HL-60 (cell line): ENCODE data around the gene SAP30.

ENCODE experiments used
- POLR2AphosphoS5 ChIP-seq: IDR thresholded peaks from 2 replicates; pipeline ENCODE4 v1.6.1; 2012; ENCODE audit warnings: low read depth
- REST ChIP-seq: IDR thresholded peaks from 2 replicates; pipeline ENCODE4 v1.6.1; 2012; ENCODE audit warnings: low read depth; ENCODE audit not compliant: insufficient replicate concordance
- SPI1 ChIP-seq: IDR thresholded peaks from 2 replicates; pipeline ENCODE4 v1.6.1; 2012; ENCODE audit warnings: low read depth, mild to moderate bottlenecking, borderline replicate concordance
- TF ChIP-seq, protein P1 (sequence below): IDR thresholded peaks from one replicate; pipeline ENCODE4 v1.5.1; 2011; ENCODE audit warnings: low read length, control low read depth, inconsistent platforms; ENCODE audit not compliant: insufficient read depth

GRCh38 chr4:173332963-173333657, 37.6 kb upstream of the SAP30 start:
- TF ChIP-seq POLR2AphosphoS5 (no peak; the same call in 1 of the 2 replicates), REST (no peak), SPI1 (no peak; the same call in 1 of the 2 replicates)
- TF ChIP-seq, protein P1, sequence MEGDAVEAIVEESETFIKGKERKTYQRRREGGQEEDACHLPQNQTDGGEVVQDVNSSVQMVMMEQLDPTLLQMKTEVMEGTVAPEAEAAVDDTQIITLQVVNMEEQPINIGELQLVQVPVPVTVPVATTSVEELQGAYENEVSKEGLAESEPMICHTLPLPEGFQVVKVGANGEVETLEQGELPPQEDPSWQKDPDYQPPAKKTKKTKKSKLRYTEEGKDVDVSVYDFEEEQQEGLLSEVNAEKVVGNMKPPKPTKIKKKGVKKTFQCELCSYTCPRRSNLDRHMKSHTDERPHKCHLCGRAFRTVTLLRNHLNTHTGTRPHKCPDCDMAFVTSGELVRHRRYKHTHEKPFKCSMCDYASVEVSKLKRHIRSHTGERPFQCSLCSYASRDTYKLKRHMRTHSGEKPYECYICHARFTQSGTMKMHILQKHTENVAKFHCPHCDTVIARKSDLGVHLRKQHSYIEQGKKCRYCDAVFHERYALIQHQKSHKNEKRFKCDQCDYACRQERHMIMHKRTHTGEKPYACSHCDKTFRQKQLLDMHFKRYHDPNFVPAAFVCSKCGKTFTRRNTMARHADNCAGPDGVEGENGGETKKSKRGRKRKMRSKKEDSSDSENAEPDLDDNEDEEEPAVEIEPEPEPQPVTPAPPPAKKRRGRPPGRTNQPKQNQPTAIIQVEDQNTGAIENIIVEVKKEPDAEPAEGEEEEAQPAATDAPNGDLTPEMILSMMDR = no peak
